SH-SY5Y (cell line): ENCODE measurements around the gene BARD1.
A peak's percentile ranks its signal among the peaks of the same experiment; 100 is the strongest.

ENCODE experiments used
- GATA2 ChIP-seq: IDR thresholded peaks from 2 replicates; pipeline ENCODE4 v1.6.1; 2011; ENCODE audit warnings: mild to moderate bottlenecking, low read depth, low read length
- GATA3 ChIP-seq: IDR thresholded peaks from 2 replicates; pipeline ENCODE4 v1.6.1; 2011; ENCODE audit warnings: low read depth, mild to moderate bottlenecking, low read length, moderate library complexity

BARD1 gene

DNA sequence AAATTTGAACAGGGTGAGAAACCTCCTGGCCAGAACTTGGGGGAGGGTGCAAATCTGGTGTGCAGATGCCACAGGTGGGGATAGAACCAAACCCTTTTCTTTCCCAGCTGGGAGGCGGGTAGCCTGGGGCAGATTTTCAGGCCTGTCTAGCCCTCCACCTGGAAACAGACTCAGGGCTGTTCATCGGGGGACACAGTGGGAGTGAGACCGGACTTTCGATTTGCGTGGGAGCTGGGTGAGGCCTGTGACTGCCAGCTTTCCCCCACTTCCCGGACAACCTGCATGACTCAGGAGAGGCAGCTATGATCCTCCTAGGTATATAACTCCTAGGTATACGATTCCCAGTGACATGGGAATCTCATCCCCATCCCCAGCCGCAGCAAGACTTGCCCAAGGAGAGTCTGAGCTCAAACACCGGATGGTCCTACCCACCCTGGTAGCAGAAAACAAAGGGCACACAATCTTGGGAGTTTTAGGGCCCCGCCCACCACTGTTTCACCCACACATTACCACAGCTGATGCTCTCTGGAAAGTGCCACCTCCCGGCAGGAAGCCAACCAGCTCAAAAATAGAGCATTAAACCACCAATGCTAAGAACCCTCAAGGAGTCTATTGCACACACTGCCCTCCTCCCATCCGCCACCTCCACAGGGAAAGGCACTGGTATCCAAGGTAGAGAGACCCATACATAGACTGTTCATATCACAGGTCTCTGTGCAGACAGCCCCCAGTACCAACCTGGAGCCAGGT lies 92.5 kb downstream of the BARD1 start:
- TF ChIP-seq GATA3 (no peak), GATA2 (no peak)

DNA sequence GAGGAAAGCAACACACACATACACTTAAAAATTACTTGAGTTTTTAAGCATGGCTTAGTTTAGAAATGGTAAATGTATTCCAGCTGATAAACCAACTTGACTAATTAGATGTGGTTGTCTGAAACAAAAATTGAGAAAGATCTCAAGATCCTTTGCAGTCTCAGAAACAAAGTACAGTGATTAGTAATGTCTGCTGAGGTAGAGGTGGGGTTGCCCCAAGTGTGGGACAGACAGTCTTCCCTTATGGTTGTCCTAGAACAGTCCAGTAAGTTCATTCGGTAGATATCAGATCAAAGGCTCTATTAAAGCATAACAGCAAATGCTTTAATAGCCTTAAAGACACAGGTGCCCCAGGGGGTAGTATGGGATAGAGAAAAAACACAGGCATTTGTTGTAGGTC lies 94.5 kb downstream of the BARD1 start:
- TF ChIP-seq GATA2 (no peak), GATA3 (no peak)

DNA sequence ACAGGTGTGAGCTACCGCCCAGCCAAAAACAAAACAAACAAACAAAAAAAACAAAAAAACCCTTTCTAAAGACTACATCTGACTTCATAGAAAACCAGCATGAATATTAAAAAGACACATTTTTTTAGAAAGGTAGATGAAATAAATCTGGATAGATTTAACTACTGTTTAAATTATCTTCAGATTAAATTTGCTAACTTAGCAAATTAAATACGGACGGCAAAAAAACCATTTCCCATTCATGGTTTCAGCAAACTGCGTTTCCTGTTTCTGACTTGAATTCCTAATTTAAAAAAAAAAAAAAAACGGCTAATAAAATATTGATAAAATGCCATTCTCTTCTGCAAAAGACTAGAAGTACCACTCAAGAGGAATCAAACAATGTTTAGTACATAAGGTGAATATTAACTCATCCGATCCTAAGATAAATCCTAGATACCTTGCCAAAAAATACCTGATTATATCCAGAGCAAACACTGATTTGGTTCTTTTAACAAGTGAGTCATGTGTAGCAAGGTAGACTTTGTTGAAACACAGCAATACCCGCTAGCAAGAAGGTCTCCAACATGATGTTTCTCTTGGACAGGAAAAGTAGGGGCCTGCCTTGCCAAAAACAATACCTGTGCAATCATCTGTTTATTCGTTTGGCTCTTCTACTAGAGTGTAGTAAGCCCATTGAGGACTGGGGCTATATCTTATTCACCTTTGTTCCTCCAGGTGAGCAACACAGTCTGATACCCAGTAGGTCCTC lies 96.2 kb downstream of the BARD1 start:
- TF ChIP-seq GATA2 (no peak), GATA3 (no peak)

DNA sequence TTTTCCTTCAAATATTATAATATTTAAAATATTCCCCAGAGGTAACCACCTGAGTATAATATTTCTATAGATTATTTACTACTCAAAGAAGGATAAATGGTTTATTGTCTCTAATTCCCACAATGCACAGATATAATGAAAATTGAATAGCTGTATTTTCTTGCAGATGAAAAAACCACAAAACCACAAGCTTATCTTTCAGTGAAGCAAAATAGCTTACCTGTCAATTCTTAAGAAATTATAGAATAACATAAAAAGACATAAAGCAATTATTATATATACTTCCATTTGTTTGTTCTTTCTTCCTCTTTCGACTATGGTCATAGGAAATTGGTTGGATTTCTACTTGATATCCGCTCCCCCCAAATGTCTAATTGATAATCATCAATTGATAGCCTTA lies 98.8 kb downstream of the BARD1 start:
- no peak for TF ChIP-seq GATA3
- no peak for TF ChIP-seq GATA2

DNA sequence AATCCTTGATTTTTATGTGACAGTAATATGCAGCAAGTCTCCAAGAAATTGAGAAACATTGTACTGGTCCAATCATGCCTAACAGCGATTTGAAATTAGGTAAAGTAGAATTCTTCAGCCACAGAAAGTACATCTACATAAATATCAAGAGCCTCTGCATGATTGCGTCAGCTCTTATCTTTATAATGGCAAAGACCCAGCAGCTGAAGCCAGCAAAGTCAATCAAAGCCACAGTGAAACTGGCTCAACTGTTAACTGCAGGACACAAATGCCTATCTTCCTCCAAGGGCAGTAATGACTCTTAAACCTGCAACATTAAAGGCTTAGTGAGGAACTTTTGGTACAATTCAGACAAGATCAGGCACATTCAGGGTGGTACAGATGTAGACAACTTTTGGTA lies 102.5 kb downstream of the BARD1 start:
- TF ChIP-seq GATA2 (peak; percentile 15; the same call in 1 of the 2 replicates), GATA3 (no peak)

DNA sequence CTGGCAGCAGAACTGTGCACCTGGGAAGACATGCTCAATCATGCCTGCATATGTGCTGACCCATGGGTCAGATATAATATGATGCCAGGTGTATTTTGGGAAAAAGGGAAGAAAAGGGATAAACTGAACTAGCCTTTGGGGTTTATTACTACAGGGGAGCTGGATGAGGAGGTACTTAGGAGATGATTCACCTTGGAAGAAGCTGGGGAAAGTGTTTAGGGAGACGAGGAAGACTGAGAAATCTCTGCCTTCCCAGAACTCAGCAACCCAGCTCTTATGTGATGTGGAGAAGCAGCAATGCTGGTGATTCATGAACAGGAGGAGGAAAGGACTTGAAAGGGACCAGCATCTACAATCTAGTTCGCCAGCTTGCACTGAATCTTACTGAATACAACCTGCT lies 110.2 kb downstream of the BARD1 start:
- no peak for TF ChIP-seq GATA2
- no peak for TF ChIP-seq GATA3

DNA sequence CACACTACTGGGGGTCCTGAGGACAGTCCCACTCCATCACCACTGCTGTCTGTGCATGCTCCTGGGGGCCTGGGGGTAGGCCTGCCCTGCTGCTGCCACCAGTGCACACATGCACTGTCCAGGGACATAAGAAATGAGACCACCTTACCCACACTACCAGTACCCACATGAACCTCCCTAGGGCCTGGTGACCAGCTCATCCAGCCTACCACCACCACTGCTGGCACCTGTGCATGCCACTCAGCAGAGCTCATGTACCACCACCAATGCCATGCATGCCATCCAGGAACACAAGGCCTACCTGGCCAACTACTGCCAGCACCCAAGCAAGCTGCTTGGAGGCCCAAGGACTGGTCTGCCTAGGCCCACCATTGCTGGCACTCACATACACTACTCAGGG lies 112.8 kb downstream of the BARD1 start:
- TF ChIP-seq GATA3 (no peak), GATA2 (no peak)

DNA sequence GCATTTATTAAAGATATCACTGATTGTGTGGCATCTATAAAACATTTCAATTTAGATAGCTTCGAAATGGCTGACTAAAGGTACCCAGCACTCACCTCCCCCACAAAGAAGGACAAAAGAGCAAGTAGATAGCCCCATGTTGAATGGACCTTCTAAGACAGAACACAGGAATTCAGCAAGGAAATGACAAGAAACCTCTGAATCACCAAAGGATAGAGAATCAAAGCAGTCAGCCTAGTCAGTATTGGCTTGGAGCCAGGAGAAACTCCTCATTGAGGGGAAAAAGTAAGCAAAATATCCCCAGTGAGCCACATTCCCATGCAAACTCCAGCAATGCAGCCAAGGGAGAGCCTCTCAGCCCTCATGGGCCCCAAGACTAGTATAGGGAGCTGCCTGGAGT lies 113.7 kb downstream of the BARD1 start:
- TF ChIP-seq GATA3 (no peak), GATA2 (no peak)

DNA sequence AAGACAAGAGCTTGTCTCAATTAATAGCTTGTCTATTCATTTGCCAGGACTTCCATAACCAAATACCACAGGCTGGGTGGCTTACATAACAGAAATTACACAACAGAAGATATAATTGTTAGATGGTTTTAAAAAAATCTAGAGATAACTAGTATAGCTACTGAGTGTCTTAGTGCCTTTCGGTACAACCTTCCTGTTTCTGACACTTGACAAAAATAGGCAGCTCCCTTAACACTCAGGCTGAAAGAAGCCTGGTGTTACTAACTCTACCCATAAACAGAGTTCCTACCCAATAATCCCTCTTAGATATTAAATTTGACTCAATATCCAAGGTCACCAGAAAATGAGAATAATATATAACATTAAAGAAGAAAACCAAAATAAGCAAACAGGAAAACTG lies 129.7 kb downstream of the BARD1 start:
- no peak for TF ChIP-seq GATA2
- no peak for TF ChIP-seq GATA3

DNA sequence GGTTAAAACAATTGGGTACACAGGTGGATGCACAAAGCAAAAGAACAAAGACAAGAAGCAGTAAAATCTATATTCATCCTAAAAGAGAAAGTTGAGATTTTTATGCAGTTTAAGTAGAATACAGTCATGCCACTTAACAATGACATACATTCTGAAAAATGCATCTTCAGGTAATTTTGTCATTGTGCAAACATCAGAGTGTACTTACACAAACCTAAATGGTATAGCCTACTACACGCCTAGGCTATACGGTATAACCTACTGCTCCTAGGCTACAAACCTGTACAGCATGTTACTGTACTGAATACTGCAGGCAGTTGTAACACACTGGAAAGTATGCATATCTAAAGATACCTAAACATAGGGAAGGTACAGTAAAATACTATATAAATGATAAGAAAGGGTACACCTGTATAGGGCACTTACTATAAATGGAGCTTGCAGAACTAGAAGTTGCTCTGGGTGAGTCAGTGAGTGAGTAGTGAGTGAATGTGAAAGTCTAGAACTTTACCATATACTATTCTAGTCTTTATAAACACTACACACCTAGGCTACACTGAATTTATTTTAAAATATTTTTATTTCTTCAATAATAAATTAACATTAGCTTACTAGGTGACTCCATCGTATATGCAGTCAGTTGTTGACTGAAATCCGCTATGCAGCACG lies 132.9 kb downstream of the BARD1 start:
- TF ChIP-seq GATA2 (no peak), GATA3 (no peak)
